Body of pancreas (tissue), 4 donors: ENCODE measurements around the gene LRRC30. TPM values are rescaled to one million over a fixed set of nuclear protein-coding genes. Genes with fewer than 3 reads are reported as not detected.
"Not testable (repeated sequence)": the region's sequence is repeated elsewhere in the genome, so short reads cannot be mapped to it uniquely, and the experiment has no call there.

Experiments
- ATAC-seq: fragments of 150-250 bp; one replicate; pipeline ENCODE4 v1.9.1; 2016
- DNase-seq, 4 donors: peaks; one replicate each; pipeline ENCODE4 v3.0.0-alpha.2; 2019
- H3K27ac ChIP-seq, 4 donors: fragments of 200-600 bp; sonication (generic); 1 replicate in 3 of 4; 2 replicates in 1 of 4; pipeline versions ENCODE4 v1.5.1 to v1.6.1; 2016 to 2019; ENCODE audit warnings: mild to moderate bottlenecking in 1 of 4, mixed read lengths in 1 of 4, moderate library complexity in 1 of 4
- H3K27me3 ChIP-seq, 2 donors: fragments of 200-600 bp; sonication (generic); one replicate each; pipeline ENCODE4 v1.6.0; 2016; ENCODE audit warnings: mild to moderate bottlenecking in 1 of 2
- H3K36me3 ChIP-seq, 2 donors: fragments of 200-600 bp; sonication (generic); replicated peaks in 1 of 2; 2 replicates each; pipeline ENCODE4 v1.5.1; 2016; ENCODE audit warnings: low read depth in 2 of 2; ENCODE audit not compliant: insufficient read depth in 1 of 2
- H3K4me1 ChIP-seq: fragments of 200-600 bp; sonication (generic); one replicate; pipeline ENCODE4 v1.6.0; 2016
- H3K4me3 ChIP-seq, 2 donors: fragments of 200-600 bp; sonication (generic); 1 replicate in 1 of 2; 2 replicates in 1 of 2; pipeline ENCODE4 v1.5.1; 2016 to 2019
- H3K9me3 ChIP-seq, 3 donors: fragments of 200-600 bp; sonication (generic); 1 replicate in 2 of 3; 2 replicates in 1 of 3; pipeline ENCODE4 v1.5.1; 2016
- CTCF ChIP-seq, 7 experiments: fragments of 450-650 bp in 4 of 7; fragments of 200-600 bp in 3 of 7; sonication (generic) in 3 of 7; IDR thresholded peaks; one replicate each; pipeline ENCODE4 v1.5.1; 2016 to 2019; ENCODE audit warnings: antibody characterized with exemption in 7 of 7
- POLR2A ChIP-seq, 3 donors: fragments of 450-650 bp; IDR thresholded peaks; one replicate each; pipeline ENCODE4 v1.6.1; 2016; ENCODE audit warnings: antibody characterized with exemption in 3 of 3, mild to moderate bottlenecking in 2 of 3
- WGBS, 2 donors: methylation state at CpG; one replicate each; pipeline ENCODE4 v1.1.5; 2017; 5-methylcytosine and 5-hydroxymethylcytosine counted together
- intact Hi-C: fragments of 100-400 bp; cut with DNase I; formaldehyde crosslinking; loops from one replicate; pipeline ENCODE4 v1.15.1; 2023
- total RNA-seq, 2 donors: library from RNA; depleted of rRNA; stranded (reverse); fragments of >200 nt; gene quantifications; one replicate each; pipeline ENCODE4 v1.1.0, GENCODE V29; 2016

Gene LRRC30
- total RNA-seq, 2 donors from 2014 or later = not detected

GRCh38 chr18:7196421-7196820 is 34.5 kb upstream of the LRRC30 start:
- Histone ChIP-seq H3K36me3 (no peaks in the 10 kb centered on the region), H3K9me3 (no peaks in the 10 kb centered on the region), H3K4me1 (no peaks in the 10 kb centered on the region), H3K27ac (no peak overlapping the region), H3K27me3 (no peaks in the 10 kb centered on the region), H3K4me3 (no peak overlapping the region)
- ATAC-seq (no peak), DNase-seq (no peak)
- 84 to 86% methylated on average over 3 of the region's 3 CpGs for WGBS, 2 donors
- intact Hi-C loops = no loop called here
- no peak for TF ChIP-seq POLR2A (IDR thresholded peaks at IDR 0.05)
- no peak for TF ChIP-seq CTCF (IDR thresholded peaks at IDR 0.05)

- no peak overlapping the region for H3K4me3 ChIP-seq
- no peaks in the 10 kb centered on the region for H3K9me3 ChIP-seq
- intact Hi-C loops = no loop called here
- no peaks in the 10 kb centered on the region for H3K27me3 ChIP-seq
- DNase-seq (no peak), ATAC-seq (no peak)
- no peaks in the 10 kb centered on the region for H3K36me3 ChIP-seq
- H3K27ac ChIP-seq = no peak overlapping the region
- TF ChIP-seq CTCF (IDR thresholded peaks at IDR 0.05) = no peak
- TF ChIP-seq POLR2A (IDR thresholded peaks at IDR 0.05) = no peak
- 80 to 92% methylated on average over 2 of the region's 2 CpGs for WGBS, 2 donors
- no peaks in the 10 kb centered on the region for H3K4me1 ChIP-seq
Measured at GRCh38 chr18:7197854-7198253, 33.0 kb upstream of the LRRC30 start.

GRCh38 chr18:7198326-7198725 is 32.6 kb upstream of the LRRC30 start:
- no peak for DNase-seq
- no peaks in the 10 kb centered on the region for H3K4me1 ChIP-seq
- no peak overlapping the region for H3K27ac ChIP-seq
- H3K36me3 ChIP-seq = no peaks in the 10 kb centered on the region
- H3K9me3 ChIP-seq = no peaks in the 10 kb centered on the region
- H3K4me3 ChIP-seq = no peak overlapping the region
- no peaks in the 10 kb centered on the region for H3K27me3 ChIP-seq
- no peak for ATAC-seq
- intact Hi-C loops = no loop called here
- no peak for TF ChIP-seq CTCF (IDR thresholded peaks at IDR 0.05)
- TF ChIP-seq POLR2A (IDR thresholded peaks at IDR 0.05) = no peak
- 42 to 54% methylated on average over 3 of the region's 3 CpGs for WGBS, 2 donors

GRCh38 chr18:7201096-7201495 is 29.8 kb upstream of the LRRC30 start:
- Histone ChIP-seq H3K9me3 (no peaks in the 10 kb centered on the region), H3K36me3 (no peaks in the 10 kb centered on the region), H3K27ac (no peak overlapping the region), H3K27me3 (no peaks in the 10 kb centered on the region), H3K4me1 (no peaks in the 10 kb centered on the region), H3K4me3 (no peak overlapping the region)
- 78 to 84% methylated on average over 4 of the region's 4 CpGs for WGBS, 2 donors
- no peak for DNase-seq
- no peak for TF ChIP-seq POLR2A (IDR thresholded peaks at IDR 0.05)
- no peak for TF ChIP-seq CTCF (IDR thresholded peaks at IDR 0.05)
- intact Hi-C loops = no loop called here
- no peak for ATAC-seq

GRCh38 chr18:7202169-7202568 is 28.7 kb upstream of the LRRC30 start:
- DNase-seq = no peak
- ATAC-seq = no peak
- 87 to 90% methylated on average over 9 of the region's 9 CpGs for WGBS, 2 donors
- no peaks in the 10 kb centered on the region for H3K4me1 ChIP-seq
- no peak overlapping the region for H3K4me3 ChIP-seq
- TF ChIP-seq POLR2A (IDR thresholded peaks at IDR 0.05) = no peak
- no peak for TF ChIP-seq CTCF (IDR thresholded peaks at IDR 0.05)
- no peaks in the 10 kb centered on the region for H3K27me3 ChIP-seq
- no peaks in the 10 kb centered on the region for H3K36me3 ChIP-seq
- H3K27ac ChIP-seq = no peak overlapping the region
- no peaks in the 10 kb centered on the region for H3K9me3 ChIP-seq
- intact Hi-C loops = no loop called here

- ATAC-seq, H3K36me3 ChIP-seq, H3K4me3 ChIP-seq, H3K27me3 ChIP-seq, intact Hi-C loops, H3K9me3 ChIP-seq, H3K4me1 ChIP-seq, H3K27ac ChIP-seq, DNase-seq: not testable (repeated sequence)
- 77 to 81% methylated on average over 7 to 24 of the region's 29 CpGs for WGBS, 2 donors
Measured at GRCh38 chr18:7203601-7204000, 27.3 kb upstream of the LRRC30 start.
